HG03460 (cell line): ENCODE data around the gene CNIH3.

ENCODE experiments used
- ATAC-seq: cut with Tn5 transposase; IDR thresholded peaks from one replicate; pipeline ENCODE4 v1.9.1; 2021; ENCODE audit not compliant: unreplicated experiment

CNIH3 gene

DNA sequence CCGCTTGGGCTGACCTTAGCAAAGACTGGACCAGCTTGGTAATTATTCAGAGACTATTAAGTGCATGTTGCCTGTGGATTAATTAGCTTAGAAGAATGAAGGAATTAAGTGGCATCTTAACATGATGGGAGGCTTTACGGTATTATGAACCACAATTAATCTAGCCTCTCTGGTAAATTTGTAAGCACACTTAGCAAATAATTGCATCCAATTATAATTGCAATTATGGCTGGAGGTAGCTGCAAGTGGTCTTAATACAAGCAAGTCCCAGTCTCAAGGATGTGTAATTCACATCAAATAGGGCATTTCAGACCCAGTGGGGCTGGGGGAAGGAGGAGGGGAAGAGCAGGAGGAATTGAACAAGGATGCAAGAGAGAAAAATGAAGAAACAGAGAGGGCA, 151.6 kb downstream of the CNIH3 start:
- no peak for ATAC-seq

- no peak for ATAC-seq
Observed at GRCh38 chr1:224768971-224769370, 152.9 kb downstream of the CNIH3 start.

DNA sequence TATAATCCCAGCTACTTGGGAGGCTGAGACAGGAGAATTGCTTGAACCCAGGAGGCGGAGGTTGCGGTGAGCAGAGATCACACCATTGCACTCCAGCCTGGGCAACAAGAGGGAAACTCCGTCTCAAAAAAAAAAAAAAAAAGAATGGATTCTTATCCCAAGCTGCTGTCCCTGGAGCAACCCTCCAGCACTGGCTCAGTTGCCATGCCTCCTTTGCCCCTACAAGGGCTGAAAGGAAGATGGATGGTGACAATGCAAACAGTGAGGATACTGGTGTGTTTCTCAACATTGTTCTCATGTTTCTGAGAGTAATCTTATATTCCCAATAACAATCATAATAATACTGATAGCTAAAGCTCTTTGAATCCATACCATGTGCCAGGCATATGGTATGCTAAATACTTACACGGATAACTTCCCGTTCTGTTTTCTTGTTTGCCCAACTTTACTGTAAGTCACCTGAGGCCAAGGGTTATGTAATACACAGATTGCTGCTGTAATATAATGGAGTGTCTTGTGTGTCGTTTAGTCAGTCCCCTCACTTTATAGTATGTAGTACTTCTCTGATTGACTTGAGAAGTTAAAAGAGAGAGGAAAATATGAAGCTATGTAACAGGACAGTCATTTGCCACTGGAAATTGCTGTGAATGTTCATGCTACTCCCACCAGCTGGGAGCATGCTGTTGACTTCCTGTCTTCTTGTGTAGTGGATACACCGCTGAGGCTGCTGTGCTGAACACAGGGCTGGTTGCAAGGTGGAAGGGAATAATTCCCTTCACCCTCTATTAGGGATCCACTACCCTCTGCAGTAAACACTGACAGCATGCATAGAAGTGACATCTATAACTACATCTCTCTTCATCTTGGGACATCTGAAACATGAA, 153.6 kb downstream of the CNIH3 start:
- ATAC-seq, result no peak

- ATAC-seq, result no peak
Observed at GRCh38 chr1:224770336-224770693, 154.2 kb downstream of the CNIH3 start.

- no peak for ATAC-seq
Observed at GRCh38 chr1:224773646-224774045, 157.5 kb downstream of the CNIH3 start.

DNA sequence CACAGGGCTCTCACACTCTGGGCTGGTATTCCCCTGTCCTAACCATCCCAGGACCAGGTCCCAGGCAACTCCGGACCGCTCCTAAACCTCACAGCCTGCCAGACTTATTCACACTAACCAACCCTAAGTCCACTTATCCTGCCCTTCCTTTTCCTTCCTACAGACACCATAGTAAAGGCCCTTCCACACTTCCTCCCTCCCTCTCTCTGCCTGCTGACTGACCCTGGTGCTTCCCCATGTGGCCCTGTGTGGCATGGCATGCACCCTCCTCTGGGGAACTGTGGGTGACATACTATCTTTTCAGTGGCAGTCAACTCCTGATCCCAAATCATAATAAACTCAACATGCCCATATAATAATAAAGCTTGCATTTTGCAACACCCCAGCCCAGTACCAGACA, 158.3 kb downstream of the CNIH3 start:
- no peak for ATAC-seq

DNA sequence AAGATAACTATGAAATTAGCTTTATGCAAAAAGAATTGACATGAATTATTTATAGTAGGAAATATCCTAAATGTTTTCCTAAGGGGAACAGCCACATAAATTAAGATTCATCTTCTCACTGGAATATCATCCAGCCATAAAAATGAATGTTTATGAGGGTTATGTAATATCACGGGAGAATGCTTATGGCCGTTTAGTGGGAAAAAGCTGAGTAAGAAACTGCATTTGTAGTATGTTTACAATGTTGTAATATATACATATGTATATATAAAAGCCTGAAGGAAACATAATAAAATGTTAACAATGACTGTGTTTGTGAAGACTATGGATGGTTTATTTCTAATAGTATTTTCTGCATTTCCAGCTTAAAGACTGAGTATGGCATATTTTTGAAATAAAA, 161.1 kb downstream of the CNIH3 start:
- no peak for ATAC-seq

- no peak for ATAC-seq
Observed at GRCh38 chr1:224779536-224779935, 163.4 kb downstream of the CNIH3 start.

- no peak for ATAC-seq
Observed at GRCh38 chr1:224780736-224781135, 164.6 kb downstream of the CNIH3 start.

DNA sequence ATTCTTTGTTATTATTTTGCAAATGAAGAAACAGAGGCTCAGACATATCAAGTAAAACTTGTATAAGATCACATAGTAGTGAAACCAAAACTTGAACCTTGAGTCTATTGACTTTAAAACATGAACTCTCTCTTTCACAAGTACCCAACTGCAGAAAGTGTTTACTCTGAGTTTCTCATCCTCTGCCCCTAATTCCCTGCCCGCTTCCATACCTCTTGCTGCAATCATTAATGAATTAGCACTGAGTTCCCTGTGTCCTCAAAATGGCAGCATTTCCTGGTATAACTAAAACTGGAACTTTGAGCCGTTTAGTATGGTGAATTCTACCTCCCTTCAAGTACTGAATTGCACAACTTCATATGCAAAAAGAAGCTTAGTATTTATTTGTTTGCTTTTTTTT, 165.7 kb downstream of the CNIH3 start:
- ATAC-seq, result no peak

DNA sequence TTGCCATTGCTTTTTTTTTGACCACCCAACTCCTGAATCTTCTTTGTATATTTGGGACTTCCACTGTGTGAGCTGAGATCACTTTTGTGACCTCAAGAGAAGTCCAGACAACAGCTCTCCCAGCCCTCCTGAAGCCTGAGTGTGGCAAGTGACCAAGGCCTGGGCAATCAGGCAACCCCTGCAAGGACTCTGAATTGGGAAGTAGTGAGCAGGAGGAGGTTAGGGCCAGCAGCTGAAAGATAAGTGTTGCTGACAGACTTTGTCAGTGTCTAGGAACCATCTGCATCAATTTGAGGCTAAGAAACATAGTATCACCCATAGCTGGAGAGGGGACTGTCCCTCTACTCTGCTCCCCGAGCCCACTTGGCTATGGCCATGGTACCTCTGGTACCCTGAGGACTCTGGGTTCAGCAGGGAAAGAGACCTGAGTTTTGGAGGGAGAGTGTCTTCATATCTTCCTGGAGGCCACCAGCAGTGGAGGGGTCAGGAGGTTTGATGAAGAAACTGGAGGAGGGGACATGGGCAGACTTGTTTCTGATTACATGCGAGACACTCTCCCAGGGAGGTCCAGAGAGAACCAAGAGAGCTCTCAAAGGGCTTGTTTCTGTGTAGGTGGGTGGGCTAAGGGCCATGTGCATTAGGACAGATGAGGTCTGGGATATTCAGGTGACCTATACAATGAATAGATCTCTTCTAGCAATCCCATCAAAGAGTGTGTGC, 166.3 kb downstream of the CNIH3 start:
- no peak for ATAC-seq

DNA sequence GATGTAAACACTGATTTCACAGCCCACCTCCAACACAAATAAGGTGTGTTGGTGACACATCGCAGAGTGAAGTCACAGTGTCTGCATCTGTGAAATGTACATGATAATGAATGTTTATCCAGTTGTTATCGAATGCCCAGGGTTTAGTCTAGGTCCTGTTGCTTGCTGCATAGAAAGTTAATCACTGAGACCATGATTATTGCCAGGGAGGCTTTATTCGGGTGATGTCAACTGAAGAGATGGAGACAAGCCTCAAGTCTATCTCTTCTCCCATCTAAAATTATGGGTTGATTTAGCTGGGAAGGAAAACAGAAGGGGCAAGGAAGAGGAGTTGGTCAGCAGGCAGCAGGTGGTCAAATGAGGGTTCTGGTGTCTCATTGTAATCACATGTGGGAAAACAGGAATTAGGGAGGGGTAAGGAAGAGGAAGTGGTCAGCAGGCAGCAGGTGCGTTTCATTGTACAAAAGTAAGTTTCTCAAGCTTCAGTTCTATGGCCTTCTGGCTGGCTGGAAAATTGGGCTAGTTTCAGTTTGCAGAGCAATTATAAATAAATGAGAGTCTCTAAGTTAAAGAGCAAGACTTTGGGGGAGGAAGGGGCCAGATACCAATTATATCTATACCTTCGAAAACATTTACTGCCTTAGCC, 167.0 kb downstream of the CNIH3 start:
- peak; percentile 66 for ATAC-seq

DNA sequence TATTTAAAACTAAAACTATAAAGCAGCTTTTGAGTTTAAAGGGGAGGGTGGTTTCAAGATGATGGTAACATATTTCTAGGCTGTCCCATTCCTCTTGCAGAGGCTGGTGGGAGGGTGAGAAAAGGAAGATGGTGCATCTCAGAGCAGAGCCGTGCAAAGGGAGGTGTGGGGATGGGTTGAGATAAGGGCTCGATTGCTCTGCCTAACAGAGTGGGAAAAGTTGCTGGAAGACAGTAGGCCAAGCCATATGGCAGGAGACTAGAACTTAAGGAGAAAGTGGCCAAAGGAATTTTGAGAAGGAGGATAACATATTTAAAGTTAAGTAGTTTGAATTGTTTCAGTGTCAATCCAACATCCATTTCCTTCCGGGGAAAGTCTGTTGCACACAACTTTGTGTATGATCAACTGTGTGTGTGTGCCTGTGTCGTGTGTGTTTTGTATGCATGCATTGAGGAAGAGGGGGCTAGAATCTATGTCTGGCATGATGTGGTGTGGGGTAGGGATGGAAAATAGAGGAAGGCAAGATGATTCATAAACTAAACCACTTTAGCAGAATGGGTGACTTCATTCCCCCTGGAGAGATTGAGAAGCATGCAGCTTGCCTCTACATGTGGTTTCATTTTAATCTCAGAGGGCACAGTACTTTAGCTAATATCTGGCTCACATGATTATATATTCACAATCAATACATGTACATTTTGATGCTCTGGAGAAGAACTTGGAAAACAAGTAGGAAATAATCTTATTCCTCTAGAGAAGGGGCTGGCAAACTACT, 168.3 kb downstream of the CNIH3 start:
- ATAC-seq, result no peak

DNA sequence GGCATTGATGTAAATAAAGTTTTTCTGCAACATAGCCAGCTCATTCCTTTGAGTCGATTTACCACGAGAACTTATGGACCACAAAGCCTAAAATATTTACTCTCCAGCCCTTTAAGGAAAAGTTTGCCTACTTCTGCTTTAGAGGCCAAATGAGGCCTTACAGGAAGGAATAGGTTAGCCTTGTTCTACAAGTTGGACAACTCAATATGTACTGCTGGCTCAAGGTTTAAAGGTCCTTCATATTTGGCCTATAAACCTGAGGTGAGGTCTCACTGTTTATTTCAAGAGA, 168.9 kb downstream of the CNIH3 start:
- ATAC-seq, result no peak

- ATAC-seq, result no peak
Observed at GRCh38 chr1:224785622-224786021, 169.5 kb downstream of the CNIH3 start.

DNA sequence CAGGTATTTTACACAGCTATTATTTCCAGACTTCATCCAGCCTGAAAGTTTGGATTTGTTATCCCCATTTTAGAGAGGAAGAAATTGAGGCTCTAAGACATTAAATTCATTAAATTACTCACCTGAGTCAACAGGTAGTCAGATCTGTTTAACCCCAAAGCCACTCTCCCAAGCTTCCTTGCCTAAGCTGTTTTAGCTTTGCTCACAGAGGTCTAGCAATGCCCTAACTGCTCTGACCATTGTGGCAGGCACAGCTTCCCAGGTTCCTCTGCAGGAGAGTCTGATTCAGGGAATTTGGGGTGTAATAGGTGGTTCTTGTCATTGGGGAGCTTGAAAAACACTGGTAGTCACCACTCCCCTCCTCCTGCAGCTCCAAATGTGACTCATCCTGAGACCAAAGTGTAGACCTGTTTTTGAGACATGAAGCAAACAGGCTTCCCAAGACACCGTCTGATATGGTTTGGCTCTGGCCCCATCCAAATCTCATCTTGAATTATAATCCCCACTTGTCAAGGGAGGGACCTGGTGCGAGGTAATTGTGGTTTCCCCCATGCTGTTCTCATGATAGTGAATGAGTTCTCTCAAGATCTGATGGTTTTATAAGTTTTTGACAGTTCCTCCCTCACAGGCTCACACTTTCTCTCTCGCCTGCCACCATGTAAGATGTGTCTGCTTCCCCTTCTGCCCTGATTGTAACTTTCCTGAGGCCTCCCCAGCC, 170.6 kb downstream of the CNIH3 start:
- no peak for ATAC-seq

- ATAC-seq, result no peak
Observed at GRCh38 chr1:224789311-224789710, 173.2 kb downstream of the CNIH3 start.
